Measurements from ENCODE around the gene EIPR1. TPM values are rescaled to one million over a fixed set of nuclear protein-coding genes. Genes with fewer than 3 reads are reported as not detected.

Gene EIPR1
- total RNA-seq, 2 experiments from 2014 or later = 31.0 to 34.6 TPM

GRCh38 chr2:3149441-3150217 is 228.0 kb downstream of the EIPR1 start:
- Mint-ChIP-seq H3K27ac (no peak overlapping the region), H3K4me1 (peaks cover 10% of the 10 kb centered on the region), H3K36me3 (peaks cover 27% of the 10 kb centered on the region), H3K4me3 (no peak overlapping the region), H3K9me3 (peaks cover 6% of the 10 kb centered on the region), H3K27me3 (no peaks in the 10 kb centered on the region)
- DNase-seq = no peak
- POLR2A ChIA-PET = no interaction called here
- ATAC-seq (ENCODE audit: low read depth) = no peak

- ATAC-seq (ENCODE audit: low read depth) (no peak), DNase-seq (no peak)
- POLR2A ChIA-PET = no interaction called here
- H3K27me3 Mint-ChIP-seq = no peaks in the 10 kb centered on the region
- peaks cover 8% of the 10 kb centered on the region for H3K4me1 Mint-ChIP-seq
- peaks cover 6% of the 10 kb centered on the region for H3K9me3 Mint-ChIP-seq
- H3K4me3 Mint-ChIP-seq = no peak overlapping the region
- no peak overlapping the region for H3K27ac Mint-ChIP-seq
- peaks cover 24% of the 10 kb centered on the region for H3K36me3 Mint-ChIP-seq
Observed at GRCh38 chr2:3148716-3149115, 228.9 kb downstream of the EIPR1 start.

DNA sequence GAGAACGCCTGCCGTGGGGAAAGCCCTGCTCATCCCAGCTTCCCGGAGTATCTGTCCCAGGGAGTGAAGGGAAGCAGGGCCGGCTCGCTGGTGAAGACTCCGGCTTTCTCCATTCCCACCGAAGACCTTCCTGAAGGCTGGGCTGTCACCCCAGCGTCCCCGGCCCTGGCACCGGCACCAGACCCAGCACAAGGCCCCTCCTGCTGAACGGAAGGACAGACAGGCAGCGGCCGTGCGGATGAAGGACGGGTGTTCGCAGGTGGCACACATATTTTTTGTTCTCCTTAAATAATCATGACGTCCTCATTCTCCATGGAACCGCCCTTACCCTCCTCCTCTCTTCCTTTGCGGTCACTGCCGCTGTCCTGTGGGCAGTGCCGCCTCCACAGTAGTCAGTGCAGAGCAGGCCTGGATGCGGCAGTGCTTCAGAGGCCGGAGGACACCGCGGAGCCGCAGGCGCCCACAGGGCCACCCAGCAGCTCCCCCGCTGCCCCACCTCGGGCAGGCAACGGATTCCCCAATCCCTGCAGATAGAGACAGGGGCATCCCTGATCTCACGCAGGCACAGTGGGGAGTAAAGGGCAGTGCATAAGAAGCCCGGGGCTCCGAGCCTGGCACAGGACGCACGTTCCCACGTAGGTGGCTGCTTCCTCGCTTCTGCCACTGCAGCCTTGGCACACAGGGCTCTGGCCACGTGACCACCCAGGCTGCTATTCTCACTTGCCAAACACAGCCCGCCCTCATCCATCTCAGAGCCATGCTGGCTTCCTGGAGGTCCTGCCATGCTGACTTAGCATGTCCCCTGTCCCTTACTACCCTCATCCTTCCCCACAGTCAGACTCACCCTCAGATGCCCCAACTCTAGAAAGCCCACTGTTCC is 229.7 kb downstream of the EIPR1 start:
- Mint-ChIP-seq H3K4me3 (no peak overlapping the region), H3K27me3 (no peaks in the 10 kb centered on the region), H3K27ac (no peak overlapping the region), H3K9me3 (peaks cover 6% of the 10 kb centered on the region), H3K4me1 (peaks cover 8% of the 10 kb centered on the region), H3K36me3 (peaks cover 23% of the 10 kb centered on the region)
- no peak for DNase-seq
- ATAC-seq (ENCODE audit: low read depth) = no peak
- POLR2A ChIA-PET = no interaction called here

DNA sequence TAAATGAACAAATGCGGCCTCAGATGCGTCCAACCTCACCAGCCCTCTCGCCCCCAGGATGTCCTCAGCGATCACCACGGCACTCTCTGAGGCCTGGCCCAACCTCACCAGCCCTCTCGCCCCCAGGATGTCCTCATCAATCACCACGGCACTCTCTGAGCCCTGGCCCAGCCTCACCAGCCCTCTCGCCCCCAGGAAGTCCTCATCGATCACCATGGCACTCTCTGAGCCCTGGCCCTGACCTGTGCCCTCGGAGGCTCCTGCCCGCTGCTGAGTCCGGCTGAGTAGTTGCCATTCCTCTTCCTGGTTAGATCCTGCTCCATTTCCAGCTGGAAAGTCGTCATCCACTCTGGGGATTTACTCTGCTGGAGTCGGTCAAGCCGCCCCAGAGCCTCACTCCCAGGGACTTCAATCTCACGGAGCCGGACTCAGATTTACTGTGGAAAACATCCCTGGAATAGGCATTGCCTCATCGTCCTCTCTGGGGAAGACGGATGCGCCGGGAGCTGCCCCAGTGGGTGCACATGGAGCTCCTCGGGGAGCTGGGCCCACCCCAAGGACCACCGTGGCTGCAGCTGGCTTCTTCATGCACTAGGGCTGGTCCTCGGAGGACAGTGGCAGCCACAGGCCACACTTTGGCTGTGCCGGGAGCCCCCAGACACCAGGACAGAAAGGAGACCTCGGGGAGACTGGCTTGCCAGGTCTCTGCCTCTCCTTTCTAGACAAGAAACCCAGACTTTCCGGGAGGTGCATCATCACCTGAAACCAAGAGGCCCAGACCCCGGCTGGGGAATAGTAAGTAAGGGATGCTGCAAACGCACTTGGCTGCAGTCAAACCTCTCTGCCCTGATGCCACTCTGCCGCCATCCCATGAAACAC is 230.6 kb downstream of the EIPR1 start:
- no peaks in the 10 kb centered on the region for H3K27me3 Mint-ChIP-seq

DNA sequence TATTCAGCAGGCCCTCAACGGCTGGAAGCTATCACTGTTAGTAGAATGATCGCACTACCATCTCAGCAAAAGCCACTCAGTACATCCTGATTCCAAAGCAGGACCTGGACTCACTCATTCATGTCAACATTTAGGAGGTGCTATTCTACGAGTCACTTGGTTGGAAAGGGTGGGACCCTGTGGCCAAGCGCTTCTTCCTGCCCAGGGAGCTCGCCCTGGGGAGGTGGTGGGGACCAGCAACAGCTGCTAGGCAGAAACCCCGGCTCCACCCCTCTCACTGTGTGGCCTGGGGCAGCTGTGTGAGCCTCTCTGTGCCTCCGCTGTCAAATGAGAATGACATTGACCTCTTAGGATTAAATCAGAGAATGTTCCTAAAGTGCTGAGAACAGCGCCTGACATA is 231.4 kb downstream of the EIPR1 start:
- POLR2A ChIA-PET = no interaction called here
- no peak overlapping the region for H3K27ac Mint-ChIP-seq
- ATAC-seq (ENCODE audit: low read depth) (peak; percentile 39), DNase-seq (no peak)
- H3K4me1 Mint-ChIP-seq = no peaks in the 10 kb centered on the region
- peaks cover 9% of the 10 kb centered on the region for H3K36me3 Mint-ChIP-seq
- H3K9me3 Mint-ChIP-seq = peaks cover 3% of the 10 kb centered on the region
- H3K27me3 Mint-ChIP-seq = no peaks in the 10 kb centered on the region
- H3K4me3 Mint-ChIP-seq = no peak overlapping the region

More for the DNA sequence above, 230.6 kb downstream of the EIPR1 start:
- ATAC-seq (ENCODE audit: low read depth) (no peak), DNase-seq (no peak)
- peaks cover 5% of the 10 kb centered on the region for H3K9me3 Mint-ChIP-seq
- POLR2A ChIA-PET = no interaction called here
- peaks cover 17% of the 10 kb centered on the region for H3K36me3 Mint-ChIP-seq
- H3K4me3 Mint-ChIP-seq = no peak overlapping the region
- no peak overlapping the region for H3K27ac Mint-ChIP-seq
- peaks cover 8% of the 10 kb centered on the region for H3K4me1 Mint-ChIP-seq

GRCh38 chr2:3145471-3146021 is 232.1 kb downstream of the EIPR1 start:
- H3K9me3 Mint-ChIP-seq = no peaks in the 10 kb centered on the region
- ATAC-seq (ENCODE audit: low read depth) (no peak), DNase-seq (no peak)
- POLR2A ChIA-PET = no interaction called here
- H3K4me3 Mint-ChIP-seq = no peak overlapping the region
- no peak overlapping the region for H3K27ac Mint-ChIP-seq
- H3K4me1 Mint-ChIP-seq = no peaks in the 10 kb centered on the region
- H3K36me3 Mint-ChIP-seq = peaks cover 4% of the 10 kb centered on the region
- H3K27me3 Mint-ChIP-seq = no peaks in the 10 kb centered on the region

DNA sequence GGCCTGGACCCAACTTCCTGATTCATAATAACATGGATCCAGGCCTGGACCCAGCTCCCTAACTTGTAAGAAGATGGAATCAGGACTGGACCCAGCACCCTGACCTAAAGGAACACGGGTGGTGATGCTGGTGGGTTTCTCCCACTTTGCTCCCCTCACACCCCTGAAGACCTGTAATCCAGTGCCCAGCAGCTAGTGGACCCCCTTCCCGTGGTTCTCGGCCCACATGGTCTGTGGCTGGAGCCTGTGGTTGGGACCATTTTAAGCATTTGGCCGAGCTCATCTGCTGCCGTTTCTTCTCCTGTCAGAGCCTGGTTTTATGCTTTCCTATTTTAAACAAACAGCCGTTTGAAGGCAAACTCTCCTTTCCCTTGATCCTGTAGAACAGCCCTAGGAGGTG is 232.8 kb downstream of the EIPR1 start:
- Mint-ChIP-seq H3K4me3 (no peak overlapping the region), H3K27me3 (no peaks in the 10 kb centered on the region), H3K36me3 (peaks cover under 1% of the 10 kb centered on the region), H3K4me1 (no peaks in the 10 kb centered on the region), H3K9me3 (no peaks in the 10 kb centered on the region), H3K27ac (no peak overlapping the region)
- POLR2A ChIA-PET = no interaction called here
- ATAC-seq (ENCODE audit: low read depth) = no peak
- no peak for DNase-seq

DNA sequence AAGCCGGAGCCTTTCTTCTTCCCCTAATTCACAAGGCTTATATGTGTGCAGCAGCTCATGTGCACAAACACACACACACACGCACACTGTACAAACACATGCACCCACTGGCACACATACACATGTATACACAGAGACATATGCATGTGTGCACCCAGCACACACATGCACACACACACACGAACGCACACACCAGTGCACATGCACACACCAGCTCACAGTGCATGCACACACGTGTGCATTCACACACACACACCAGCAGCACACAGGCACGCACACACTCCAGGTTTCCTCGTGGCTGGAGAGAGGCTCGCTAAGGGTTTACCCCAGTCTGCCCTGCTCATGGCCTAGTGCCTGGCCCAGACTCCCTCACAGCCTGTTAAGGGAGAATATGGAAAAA is 234.0 kb downstream of the EIPR1 start:
- Mint-ChIP-seq H3K27ac (no peak overlapping the region), H3K27me3 (no peaks in the 10 kb centered on the region), H3K9me3 (no peaks in the 10 kb centered on the region), H3K4me1 (no peaks in the 10 kb centered on the region), H3K36me3 (no peaks in the 10 kb centered on the region), H3K4me3 (no peak overlapping the region)
- POLR2A ChIA-PET = no interaction called here
- ATAC-seq (ENCODE audit: low read depth) (no peak), DNase-seq (no peak)

GRCh38 chr2:3142961-3143571 is 234.6 kb downstream of the EIPR1 start:
- POLR2A ChIA-PET = no interaction called here
- H3K36me3 Mint-ChIP-seq = no peaks in the 10 kb centered on the region
- H3K9me3 Mint-ChIP-seq = no peaks in the 10 kb centered on the region
- H3K4me3 Mint-ChIP-seq = no peak overlapping the region
- H3K27me3 Mint-ChIP-seq = no peaks in the 10 kb centered on the region
- no peaks in the 10 kb centered on the region for H3K4me1 Mint-ChIP-seq
- no peak overlapping the region for H3K27ac Mint-ChIP-seq
- no peak for ATAC-seq (ENCODE audit: low read depth)
- no peak for DNase-seq

DNA sequence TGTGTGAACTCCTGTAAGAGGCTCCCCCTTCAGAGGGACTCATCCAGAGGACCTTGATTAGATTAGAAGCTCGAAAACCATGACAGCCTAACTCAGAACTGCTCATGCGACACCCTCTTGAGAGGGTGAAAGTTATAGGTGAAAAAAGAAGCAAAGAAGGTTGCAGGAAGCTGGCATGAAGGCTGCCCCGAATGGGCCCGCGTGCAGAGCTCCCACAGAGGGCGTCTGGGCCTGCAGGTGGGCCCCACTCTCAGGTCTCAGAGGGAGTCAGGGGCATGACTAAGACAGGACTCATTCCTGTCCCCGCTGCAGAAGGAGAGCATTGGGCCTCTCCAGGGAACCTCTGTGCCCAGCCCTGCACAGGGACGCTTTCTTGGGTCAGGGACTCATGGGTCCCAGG is 235.4 kb downstream of the EIPR1 start:
- Mint-ChIP-seq H3K9me3 (no peaks in the 10 kb centered on the region), H3K36me3 (no peaks in the 10 kb centered on the region), H3K4me3 (no peak overlapping the region), H3K27ac (no peak overlapping the region), H3K4me1 (no peaks in the 10 kb centered on the region), H3K27me3 (no peaks in the 10 kb centered on the region)
- ATAC-seq (ENCODE audit: low read depth) = no peak
- POLR2A ChIA-PET = no interaction called here
- no peak for DNase-seq

GRCh38 chr2:3141696-3142095 is 235.9 kb downstream of the EIPR1 start:
- H3K9me3 Mint-ChIP-seq = no peaks in the 10 kb centered on the region
- no peaks in the 10 kb centered on the region for H3K27me3 Mint-ChIP-seq
- POLR2A ChIA-PET = no interaction called here
- no peaks in the 10 kb centered on the region for H3K4me1 Mint-ChIP-seq
- H3K27ac Mint-ChIP-seq = no peak overlapping the region
- no peak for ATAC-seq (ENCODE audit: low read depth)
- no peaks in the 10 kb centered on the region for H3K36me3 Mint-ChIP-seq
- no peak for DNase-seq
- no peak overlapping the region for H3K4me3 Mint-ChIP-seq

GRCh38 chr2:3139906-3140305 is 237.7 kb downstream of the EIPR1 start:
- Mint-ChIP-seq H3K4me1 (no peaks in the 10 kb centered on the region), H3K36me3 (no peaks in the 10 kb centered on the region), H3K27ac (no peak overlapping the region), H3K9me3 (no peaks in the 10 kb centered on the region), H3K4me3 (no peak overlapping the region), H3K27me3 (no peaks in the 10 kb centered on the region)
- no peak for ATAC-seq (ENCODE audit: low read depth)
- DNase-seq = no peak
- POLR2A ChIA-PET = no interaction called here

Measured in activated naive CD8-positive, alpha-beta T cell treated with anti-CD3 and anti-CD28 coated beads, Interleukin-2, amount 10 ng/mL, durations not matched to agents 7 days and 5 days (primary cell).